ENCODE results near the gene B4GALT2.

GRCh38 chr1:43993206-43993914 lies 14.3 kb downstream of the B4GALT2 start:
- no peak for TF ChIP-seq CTCF (IDR thresholded peaks at IDR 0.05)
- TF ChIP-seq POLR2A (IDR thresholded peaks at IDR 0.05) = no peak
